ENCODE data around the gene STING1. TPM values are rescaled to one million over a fixed set of nuclear protein-coding genes. Genes with fewer than 3 reads are reported as not detected.

Gene STING1
- total and polyA plus RNA-seq, 4 donors = 54.3 to 204 (median 129) TPM

GRCh38 chr5:139431706-139432105 is 50.9 kb downstream of the STING1 start:
- no peaks in the 10 kb centered on the region for H3K9me3 ChIP-seq (ENCODE audit: control insufficient read depth in 4 of 4, insufficient read depth in 3 of 4, low read length in 3 of 4)
- H3K27ac ChIP-seq (ENCODE audit: low read depth in 1 of 2, low read length in 1 of 2) = no peak overlapping the region
- no peak for TF ChIP-seq CTCF (IDR thresholded peaks at IDR 0.05; ENCODE audit: control extremely low read depth, extremely low read depth)
- 88% methylated on average over 1 of the region's 1 CpG for WGBS, 2 donors
- H3K4me1 ChIP-seq (ENCODE audit: control insufficient read depth in 5 of 5, insufficient read depth in 5 of 5, low read length in 5 of 5) = no peaks in the 10 kb centered on the region
- peaks cover 6 to 17% (median 9%) of the 10 kb centered on the region in 4 donors for H3K36me3 ChIP-seq (ENCODE audit: control insufficient read depth in 4 of 4, insufficient read depth in 4 of 4, low read length in 4 of 4)
- DNase-seq (no peak), ATAC-seq (ENCODE audit: insufficient read depth, low FRiP score) (no peak)
- H3K9ac ChIP-seq (ENCODE audit: insufficient read depth in 1 of 2, low read length in 2 of 2) = no peak overlapping the region
- H3K27me3 ChIP-seq (ENCODE audit: control insufficient read depth in 3 of 3, insufficient read depth in 3 of 3, low read length in 2 of 3) = no peaks in the 10 kb centered on the region
- H3K4me3 ChIP-seq = no peak overlapping the region

- Histone ChIP-seq H3K9me3 (ENCODE audit: control insufficient read depth in 4 of 4, insufficient read depth in 3 of 4, low read length in 3 of 4) (no peaks in the 10 kb centered on the region), H3K4me1 (ENCODE audit: control insufficient read depth in 5 of 5, insufficient read depth in 5 of 5, low read length in 5 of 5) (no peaks in the 10 kb centered on the region), H3K9ac (ENCODE audit: insufficient read depth in 1 of 2, low read length in 2 of 2) (no peak overlapping the region), H3K27me3 (ENCODE audit: control insufficient read depth in 3 of 3, insufficient read depth in 3 of 3, low read length in 2 of 3) (no peaks in the 10 kb centered on the region), H3K4me3 (no peak overlapping the region), H3K36me3 (ENCODE audit: control insufficient read depth in 4 of 4, insufficient read depth in 4 of 4, low read length in 4 of 4) (peaks cover 6 to 21% (median 17%) of the 10 kb centered on the region in 4 donors), H3K27ac (ENCODE audit: low read depth in 1 of 2, low read length in 1 of 2) (no peak overlapping the region)
- TF ChIP-seq CTCF (IDR thresholded peaks at IDR 0.05; ENCODE audit: control extremely low read depth, extremely low read depth) = no peak
- 78 to 88% methylated on average over 2 of the region's 2 CpGs for WGBS, 2 donors
- no peak for DNase-seq
- ATAC-seq (ENCODE audit: insufficient read depth, low FRiP score) = no peak
These were observed 52.5 kb downstream of the STING1 start for GRCh38 chr5:139430015-139430414.

- H3K9me3 ChIP-seq (ENCODE audit: control insufficient read depth in 4 of 4, insufficient read depth in 3 of 4, low read length in 3 of 4) = no peaks in the 10 kb centered on the region
- H3K36me3 ChIP-seq (ENCODE audit: control insufficient read depth in 4 of 4, insufficient read depth in 4 of 4, low read length in 4 of 4) = peaks cover 6 to 27% (median 18%) of the 10 kb centered on the region in 4 donors
- no peak overlapping the region for H3K27ac ChIP-seq (ENCODE audit: low read depth in 1 of 2, low read length in 1 of 2)
- DNase-seq = no peak
- WGBS, 2 donors = 75 to 83% methylated on average over 8 of the region's 8 CpGs
- H3K9ac ChIP-seq (ENCODE audit: insufficient read depth in 1 of 2, low read length in 2 of 2) = no peak overlapping the region
- no peak for TF ChIP-seq CTCF (IDR thresholded peaks at IDR 0.05; ENCODE audit: control extremely low read depth, extremely low read depth)
- H3K27me3 ChIP-seq (ENCODE audit: control insufficient read depth in 3 of 3, insufficient read depth in 3 of 3, low read length in 2 of 3) = no peaks in the 10 kb centered on the region
- no peak overlapping the region for H3K4me3 ChIP-seq
- no peaks in the 10 kb centered on the region for H3K4me1 ChIP-seq (ENCODE audit: control insufficient read depth in 5 of 5, insufficient read depth in 5 of 5, low read length in 5 of 5)
- no peak for ATAC-seq (ENCODE audit: insufficient read depth, low FRiP score)
These were observed 56.2 kb downstream of the STING1 start for GRCh38 chr5:139426203-139426885.

Small RNAs within 50 kb of the gene (small RNA-seq; reads per million reads assigned to genes)
- gene RNU5B-4P (ENCODE audit: low replicate concordance) = 0.39 reads per million, percentile 48 among the genes with 10 or more reads in this experiment

Other genes starting within 250 kb of the STING1 start
- gene MATR3, start 189.0 kb downstream of the STING1 start, total RNA-seq = 100 to 1,000 TPM; 103 to 461 TPM
- gene MATR3, start 189.0 kb downstream of the STING1 start, polyA plus RNA-seq = 10 to 100 TPM; 89.9 to 96.7 TPM
- 10 to 100 TPM; 55.6 to 82.3 TPM for gene PAIP2, start 140.9 kb downstream of the STING1 start, total RNA-seq
- 10 to 100 TPM; 58.9 to 83.1 TPM for gene PAIP2, start 140.9 kb downstream of the STING1 start, polyA plus RNA-seq
- 1 to 10 TPM; 1.3 to 4.4 TPM for gene SLC23A1, start 99.5 kb downstream of the STING1 start, total RNA-seq
- gene SLC23A1, start 99.5 kb downstream of the STING1 start, polyA plus RNA-seq = under 1 TPM; 0.30 to 0.32 TPM
- gene MZB1, start 92.8 kb downstream of the STING1 start, total RNA-seq = 10 to 100 TPM; 12.2 to 14.8 TPM
- gene MZB1, start 92.8 kb downstream of the STING1 start, polyA plus RNA-seq = 10 to 100 TPM in 1 of 2 donors, 1 to 10 TPM in 1; 2.5 to 13.4 TPM
- gene PROB1, start 87.7 kb downstream of the STING1 start, total RNA-seq = 1 to 10 TPM in 1 of 2 donors, under 1 TPM in 1; 0.46 to 2.2 TPM
- gene PROB1, start 87.7 kb downstream of the STING1 start, polyA plus RNA-seq = under 1 TPM; 0.33 to 0.98 TPM
- gene SPATA24, start 78.7 kb downstream of the STING1 start, total RNA-seq = 1 to 10 TPM; 4.2 to 5.8 TPM
- 10 to 100 TPM in 1 of 2 donors, 1 to 10 TPM in 1; 6.6 to 11.1 TPM for gene SPATA24, start 78.7 kb downstream of the STING1 start, polyA plus RNA-seq
- gene DNAJC18, start 43.2 kb downstream of the STING1 start, total RNA-seq = 1 to 10 TPM; 8.0 to 9.4 TPM
- 10 to 100 TPM in 1 of 2 donors, 1 to 10 TPM in 1; 2.2 to 10.7 TPM for gene DNAJC18, start 43.2 kb downstream of the STING1 start, polyA plus RNA-seq
- gene ECSCR, start 20.0 kb downstream of the STING1 start, total RNA-seq = 10 to 100 TPM; 46.2 to 46.7 TPM
- 10 to 100 TPM; 24.6 to 55.7 TPM for gene ECSCR, start 20.0 kb downstream of the STING1 start, polyA plus RNA-seq
- gene SMIM33, start 11.8 kb downstream of the STING1 start, total RNA-seq = not detected
- under 1 TPM in 1 of 2 donors, not detected in 1; 0.17 TPM for gene SMIM33, start 11.8 kb downstream of the STING1 start, polyA plus RNA-seq
- 10 to 100 TPM; 89.6 to 92.8 TPM for gene UBE2D2, start 78.6 kb upstream of the STING1 start, total RNA-seq
- 10 to 100 TPM; 84.1 to 97.8 TPM for gene UBE2D2, start 78.6 kb upstream of the STING1 start, polyA plus RNA-seq
- 10 to 100 TPM; 26.5 to 39.8 TPM for gene CXXC5, start 165.6 kb upstream of the STING1 start, total RNA-seq
- 10 to 100 TPM; 20.7 to 23.5 TPM for gene CXXC5, start 165.6 kb upstream of the STING1 start, polyA plus RNA-seq

Measured in lung (tissue), 13 donors.